Stomach (tissue), 4 donors: ENCODE data around the gene VPS11.

Experiments used
- CTCF ChIP-seq, 7 experiments: fragments of 450-650 bp in 4 of 7; fragments of 200-600 bp in 3 of 7; sonication (generic) in 3 of 7; IDR thresholded peaks; one replicate each; pipeline ENCODE4 v1.5.1; 2016 to 2019; ENCODE audit warnings: antibody characterized with exemption in 7 of 7, control low read depth in 2 of 7, mild to moderate bottlenecking in 1 of 7
- EP300 ChIP-seq: sonication (generic); formaldehyde crosslinking; IDR thresholded peaks from one replicate; pipeline ENCODE4 v1.6.1; 2017; ENCODE audit warnings: antibody characterized with exemption

DNA sequence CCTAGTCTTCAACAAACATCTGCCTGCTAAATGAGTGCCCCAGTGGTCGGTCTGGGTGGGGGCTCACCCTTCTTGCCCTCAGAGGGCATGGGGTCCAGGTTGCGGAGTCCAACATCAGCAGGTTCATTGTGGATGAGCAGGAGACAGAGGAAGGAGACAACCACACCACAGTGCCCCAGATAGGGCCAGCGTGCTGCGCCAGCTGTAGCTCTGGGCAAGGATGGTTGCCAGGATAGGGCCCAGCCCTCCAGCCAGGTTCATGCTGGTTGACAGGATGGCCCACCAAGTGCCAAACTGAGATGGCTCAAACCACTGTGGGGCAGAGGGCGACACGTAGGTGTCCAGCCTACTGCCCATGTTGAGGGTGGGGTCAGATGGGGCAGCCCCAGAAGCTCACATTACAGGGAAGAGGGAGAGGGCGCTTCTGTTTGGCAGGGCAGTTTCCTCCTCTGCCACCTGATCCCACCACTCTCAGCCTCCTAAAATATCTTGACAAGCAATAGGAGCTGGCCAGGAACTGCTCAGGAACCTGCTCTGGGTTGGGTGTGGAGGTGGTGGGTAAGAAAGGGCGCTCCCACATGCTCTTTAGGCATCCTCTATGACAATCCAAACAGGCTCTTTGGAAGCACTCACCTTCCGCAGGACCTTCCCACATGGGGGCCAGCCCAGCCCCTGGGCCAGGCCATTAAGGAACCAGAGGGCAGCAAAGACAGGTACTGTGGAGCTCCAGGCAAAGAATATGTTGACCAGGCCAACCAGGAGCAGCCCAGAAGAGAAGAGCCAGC, 39.9 kb upstream of the VPS11 start:
- TF ChIP-seq CTCF (IDR thresholded peaks at IDR 0.05) (no peak), EP300 (no peak)
